GM19468 (cell line): Measurements from ENCODE around the gene ING2.

ENCODE experiments used
- ATAC-seq: cut with Tn5 transposase; IDR thresholded peaks from one replicate; pipeline ENCODE4 v1.9.1; 2021; ENCODE audit warnings: mild to moderate bottlenecking, moderate library complexity, moderate number of reproducible peaks; ENCODE audit not compliant: unreplicated experiment; ENCODE audit errors: extremely low read depth

The ING2 gene

DNA sequence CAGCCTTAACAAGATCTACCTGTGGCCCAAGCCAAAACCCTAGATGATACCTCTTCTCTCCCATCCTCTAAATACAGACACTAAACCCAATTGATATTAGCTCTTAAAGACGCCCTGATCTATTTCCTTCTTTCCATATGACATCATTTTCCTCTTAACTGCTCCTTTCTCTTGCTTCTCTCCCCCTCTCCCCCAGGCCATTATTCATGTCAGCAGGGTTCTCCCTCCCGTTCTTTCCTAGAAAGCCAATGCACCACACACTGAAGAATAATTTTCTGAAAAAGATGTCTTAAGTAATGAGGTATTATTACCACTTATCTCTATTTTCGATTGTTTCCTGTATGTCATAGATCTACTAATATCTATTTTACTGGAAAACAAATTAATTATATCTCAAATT, 9.7 kb upstream of the ING2 start:
- no peak for ATAC-seq

DNA sequence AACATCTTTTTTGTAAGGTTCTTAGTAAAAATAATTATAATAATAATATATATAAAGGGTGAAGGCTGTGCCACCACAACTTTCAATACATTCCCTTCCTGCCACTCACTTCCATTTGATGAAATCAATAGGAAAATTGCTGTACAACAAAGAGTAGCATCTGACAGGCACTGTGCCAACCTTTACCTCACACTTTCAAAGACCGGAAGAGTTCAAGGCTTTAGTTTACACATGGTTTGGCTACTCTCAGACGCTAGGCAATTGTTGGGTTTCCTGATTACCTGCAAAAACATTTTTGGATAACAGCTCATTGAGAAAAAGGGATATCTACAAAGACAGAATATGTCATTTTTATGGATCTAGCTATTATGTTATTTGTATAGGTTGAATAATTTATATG, 5.5 kb upstream of the ING2 start:
- no peak for ATAC-seq

DNA sequence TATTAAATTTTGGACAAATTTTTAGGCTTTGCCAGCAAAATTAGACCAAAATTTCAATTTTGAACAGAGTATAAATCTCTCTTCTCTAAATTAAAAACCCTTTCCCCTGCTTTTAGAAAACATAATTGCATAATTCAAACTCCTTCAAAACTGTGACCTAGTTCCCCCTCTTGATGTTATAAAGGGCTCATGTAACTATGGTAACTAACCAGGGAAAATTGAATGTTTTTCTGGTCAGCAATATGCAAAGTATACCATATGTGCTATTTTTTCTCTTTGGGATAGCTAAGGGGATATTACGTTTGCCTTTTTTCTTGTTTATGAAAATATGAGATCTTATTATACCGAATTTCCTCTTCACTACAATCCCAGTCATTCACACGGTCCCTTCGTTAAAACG, 5.1 kb upstream of the ING2 start:
- no peak for ATAC-seq

DNA sequence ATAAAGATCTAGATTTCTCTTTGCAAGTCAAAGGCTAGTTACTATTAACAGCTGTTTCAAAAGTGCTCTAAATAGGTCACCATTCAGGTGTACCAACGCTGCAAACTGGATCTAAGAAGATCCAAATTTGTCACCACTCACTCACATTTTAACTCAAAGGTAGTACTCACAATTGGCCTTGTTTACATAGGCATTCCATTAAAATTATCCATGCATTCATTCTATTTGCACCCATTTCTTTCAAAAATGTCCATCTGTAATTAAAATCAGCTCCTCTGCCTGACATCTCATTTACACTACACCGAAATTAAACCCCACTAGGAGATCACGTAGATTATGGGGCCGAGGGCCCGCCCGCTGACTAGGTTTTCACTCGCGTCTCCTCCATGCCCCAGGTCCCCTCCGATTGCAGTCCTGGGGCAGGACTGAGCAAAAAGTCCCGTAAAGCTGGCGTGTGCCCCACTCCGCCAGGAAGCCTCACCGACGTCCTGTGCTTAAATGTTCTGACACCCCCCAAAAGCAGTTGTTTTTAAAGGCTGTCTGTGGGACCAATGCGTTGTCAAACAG, 1.3 kb upstream of the ING2 start:
- no peak for ATAC-seq

DNA sequence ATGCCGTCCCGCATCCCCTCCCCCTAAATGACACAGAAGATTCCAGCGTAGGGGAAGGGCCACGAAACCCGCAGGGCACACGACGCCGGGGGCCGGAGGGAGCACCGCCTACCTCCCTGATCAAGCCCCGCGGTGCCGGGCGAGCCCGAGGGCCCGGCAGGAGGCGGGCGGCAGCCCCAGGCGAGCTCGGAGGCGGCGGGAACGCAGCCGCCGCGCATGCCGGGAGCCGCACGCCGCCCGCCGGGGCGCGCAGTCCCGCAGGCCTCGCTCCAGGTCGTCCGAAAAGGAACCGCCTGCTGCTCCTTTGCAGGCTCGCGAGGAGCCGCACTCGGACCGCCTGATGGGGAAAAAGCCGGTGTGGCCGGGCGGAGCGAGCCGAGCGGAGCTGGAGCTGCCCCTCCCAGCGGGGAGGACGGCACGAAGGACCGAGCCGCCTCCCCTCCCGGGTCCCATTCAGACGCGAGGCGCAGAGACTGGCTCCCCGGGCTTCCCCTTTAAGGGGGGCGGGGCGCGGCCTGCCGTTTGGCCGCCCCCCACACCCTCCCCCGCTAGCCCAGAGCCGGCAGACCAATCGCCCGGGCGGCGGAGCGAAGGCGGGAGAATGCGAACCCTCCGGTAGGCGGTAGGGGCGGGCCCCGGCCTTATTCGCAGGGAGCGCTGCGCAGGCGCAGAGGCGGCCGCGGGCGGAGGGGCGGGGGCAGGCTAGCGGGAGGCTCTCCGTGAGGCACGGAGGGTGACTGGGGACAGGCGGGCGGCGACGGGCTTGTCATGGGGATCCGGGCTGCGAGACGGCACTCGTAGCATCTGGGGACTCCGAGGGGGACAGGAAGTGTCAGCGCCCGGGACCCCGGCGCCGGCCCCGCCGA, 561 bp upstream of the ING2 start:
- ATAC-seq: peak; percentile 74

DNA sequence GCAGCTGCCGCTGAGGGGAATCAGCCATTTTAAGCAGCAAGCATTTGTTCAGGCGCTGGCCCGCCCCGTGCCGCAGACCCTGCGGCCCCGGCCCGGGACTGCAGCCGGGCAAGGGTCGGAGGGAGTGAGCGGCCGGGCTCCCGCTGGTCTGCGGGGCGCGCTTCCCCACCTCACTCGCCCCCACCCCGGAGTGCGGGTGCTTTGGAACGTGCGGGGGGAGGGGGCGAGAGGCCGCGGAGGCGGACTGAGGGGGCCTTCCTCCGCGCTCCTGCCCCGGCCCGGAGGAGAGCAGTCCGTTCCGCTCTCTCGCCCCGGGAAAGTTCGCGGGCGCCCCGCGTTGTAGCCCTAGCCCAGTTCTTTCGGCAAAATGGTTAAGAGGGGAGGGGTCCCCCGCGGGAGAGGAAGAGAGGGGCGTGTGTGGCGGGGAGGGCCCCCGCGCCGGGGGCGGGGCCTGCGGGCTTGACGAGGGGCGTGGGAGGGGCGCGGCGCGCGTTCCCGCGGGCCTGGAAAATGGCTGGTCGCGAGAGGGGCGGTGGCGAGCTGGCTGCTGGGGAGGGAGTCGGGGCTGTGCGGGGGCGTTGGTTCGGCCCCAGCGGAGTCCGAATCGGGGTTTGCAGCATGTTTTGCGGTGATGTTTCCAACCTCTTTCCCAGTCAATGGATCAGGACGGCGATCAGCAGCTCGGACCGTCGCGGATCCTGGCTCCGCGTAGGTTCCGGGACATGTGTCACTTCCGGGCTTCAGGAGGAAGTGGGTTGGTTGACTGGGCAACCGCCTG, 942 bp downstream of the ING2 start:
- ATAC-seq: peak; percentile 5

DNA sequence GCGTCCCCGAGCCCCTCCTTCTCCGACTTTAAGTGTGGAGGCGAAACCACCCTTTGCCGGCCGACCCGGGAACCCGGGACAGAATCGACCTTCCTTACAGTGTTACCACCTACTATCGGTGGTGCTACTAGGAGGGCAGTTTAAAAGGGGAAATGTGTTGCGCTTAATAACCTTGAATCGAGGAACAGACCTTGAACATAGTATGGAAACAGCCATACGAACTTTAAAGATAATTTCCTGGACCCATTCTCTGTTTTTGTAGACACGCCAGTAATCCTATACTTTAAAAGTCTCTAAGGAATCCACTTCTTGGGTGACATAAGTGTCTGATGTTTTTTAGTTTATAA, 1.5 kb downstream of the ING2 start:
- ATAC-seq: no peak

DNA sequence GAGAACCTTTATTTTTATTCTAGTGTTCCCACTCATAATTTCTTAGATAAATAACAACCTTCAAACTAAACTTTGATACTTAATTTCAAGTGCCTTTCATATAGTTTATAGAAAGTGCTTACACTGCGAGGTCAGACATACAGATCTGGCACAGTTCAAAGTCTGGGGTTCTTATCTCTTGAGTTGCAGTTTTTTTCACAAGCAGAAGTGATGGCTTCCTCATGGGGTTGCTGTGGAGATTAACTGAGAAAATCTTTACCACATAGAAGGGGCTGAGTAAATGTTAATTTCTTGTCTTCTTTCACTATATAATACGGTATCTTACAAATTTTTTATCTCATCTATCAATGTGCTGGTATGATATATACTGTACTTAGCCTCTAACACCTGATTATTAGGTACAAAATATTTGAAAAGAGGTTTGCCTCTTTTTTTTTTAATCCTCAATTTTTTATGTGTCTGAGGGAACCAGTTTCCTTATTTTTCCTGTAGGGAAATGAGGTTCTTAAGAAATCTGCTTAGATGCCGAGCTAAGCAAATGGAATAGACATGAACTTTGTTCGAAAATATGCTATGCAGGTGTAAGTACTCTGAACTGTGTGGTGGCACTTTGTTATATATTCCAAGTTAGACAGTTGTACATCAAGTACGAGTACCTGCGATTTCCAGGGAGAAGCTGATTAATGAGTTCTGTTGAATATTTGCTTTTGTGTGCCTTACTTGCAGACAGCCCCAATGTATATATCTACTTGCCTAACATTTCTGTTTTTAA, 3.3 kb downstream of the ING2 start:
- ATAC-seq: no peak

DNA sequence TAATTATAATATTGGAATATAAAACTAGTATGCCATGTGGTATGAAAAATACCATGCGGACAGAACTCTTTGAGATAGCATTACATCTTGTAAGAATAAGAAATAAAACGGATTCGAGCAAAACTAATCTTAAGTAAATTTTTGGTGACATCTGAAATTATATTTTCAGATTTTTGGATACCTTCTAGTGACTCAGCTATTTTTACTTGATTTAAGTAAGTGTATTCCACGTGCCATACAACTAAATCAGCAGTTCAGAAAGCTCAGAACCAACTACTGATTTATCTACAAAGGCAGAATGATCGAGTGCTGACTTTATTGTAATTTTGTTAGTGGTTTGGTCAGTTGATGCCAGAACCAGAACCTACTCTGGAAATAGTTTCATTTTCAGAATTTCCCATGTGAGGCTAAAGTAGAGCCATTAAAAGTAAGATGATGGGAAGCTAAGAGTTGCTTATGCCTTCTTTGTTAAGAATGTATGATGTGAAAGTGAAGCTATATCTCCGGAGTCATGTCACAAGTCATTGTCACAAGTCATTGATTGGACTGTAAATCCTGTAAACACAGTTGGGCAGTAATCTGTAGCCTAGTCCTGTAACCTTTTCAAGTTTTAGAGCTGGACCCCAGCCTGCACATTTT, 4.0 kb downstream of the ING2 start:
- no peak for ATAC-seq

DNA sequence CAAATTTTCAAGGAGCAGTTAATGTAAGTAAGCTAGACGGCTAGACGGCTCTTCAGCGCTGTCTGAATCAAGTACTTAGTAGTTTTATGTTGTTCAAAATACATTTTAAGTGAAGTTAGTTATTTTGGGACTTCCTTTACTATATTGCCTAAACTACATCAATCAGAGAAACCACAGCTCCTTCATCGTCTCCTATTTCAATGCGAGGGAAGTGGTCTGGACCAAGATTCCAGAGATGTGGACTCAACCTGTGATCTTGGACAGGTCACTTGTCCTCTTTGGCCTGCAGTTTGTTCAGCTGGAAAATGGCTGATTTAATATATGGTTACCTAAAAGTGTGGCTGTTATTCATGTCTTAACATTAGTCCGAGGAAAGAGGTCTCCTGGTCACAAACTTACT, 10.6 kb downstream of the ING2 start:
- ATAC-seq: no peak

DNA sequence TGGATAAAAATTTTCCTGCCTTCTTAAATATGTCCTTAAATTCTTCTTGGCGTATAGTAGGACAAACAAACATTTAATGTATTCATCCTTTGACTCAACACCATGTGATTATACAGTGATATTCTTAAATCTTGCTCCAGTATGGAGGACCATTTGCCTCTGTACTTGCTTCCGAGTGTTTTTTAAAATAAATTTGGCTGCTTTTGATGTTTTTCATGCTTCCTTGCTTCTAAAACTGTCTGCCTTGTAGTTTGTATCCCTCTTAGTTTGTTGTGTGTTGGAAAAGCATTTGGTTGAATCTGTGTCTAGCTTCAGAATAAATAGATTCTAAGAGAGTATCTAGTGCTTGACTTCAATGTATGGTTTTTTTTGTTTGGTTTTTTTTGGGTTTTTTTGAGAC, 12.3 kb downstream of the ING2 start:
- no peak for ATAC-seq

DNA sequence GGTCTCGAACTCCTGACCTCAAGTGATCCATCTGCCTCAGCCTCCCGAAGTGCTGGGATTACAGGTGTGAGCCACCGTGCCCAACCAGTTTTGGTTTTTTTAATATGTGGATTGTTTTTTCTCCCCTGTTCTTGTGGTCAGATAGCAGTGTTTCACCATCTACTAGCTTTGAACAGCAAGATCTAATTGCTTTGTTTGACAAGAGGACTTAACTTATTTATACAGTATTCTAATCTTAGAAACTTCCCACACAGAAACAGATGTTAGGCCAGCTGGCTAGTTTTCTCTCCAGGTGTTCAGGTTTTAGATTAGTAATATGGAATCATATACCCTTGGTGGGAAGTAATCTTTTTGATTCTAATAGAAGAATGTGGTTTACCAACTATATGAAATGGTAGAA, 12.9 kb downstream of the ING2 start:
- no peak for ATAC-seq

DNA sequence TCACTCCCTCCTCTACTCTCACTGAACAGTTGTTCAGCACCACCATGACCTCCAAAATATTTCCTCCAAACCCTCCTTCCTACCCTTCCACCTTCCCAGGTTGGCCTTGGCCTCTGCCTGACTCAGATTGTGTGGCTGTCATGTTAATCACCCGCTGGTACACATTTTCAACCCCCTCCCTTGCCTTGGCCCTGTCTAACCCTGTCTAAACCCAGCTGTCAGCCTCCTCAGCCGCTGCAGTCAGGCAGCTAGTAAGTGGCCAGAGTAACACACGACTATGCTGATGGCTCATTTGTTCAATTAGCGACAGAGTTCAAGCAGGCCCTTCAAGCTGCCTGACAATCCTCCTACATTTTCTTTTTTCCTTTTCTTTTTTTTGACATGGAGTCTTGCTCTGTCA, 18.0 kb downstream of the ING2 start:
- no peak for ATAC-seq

DNA sequence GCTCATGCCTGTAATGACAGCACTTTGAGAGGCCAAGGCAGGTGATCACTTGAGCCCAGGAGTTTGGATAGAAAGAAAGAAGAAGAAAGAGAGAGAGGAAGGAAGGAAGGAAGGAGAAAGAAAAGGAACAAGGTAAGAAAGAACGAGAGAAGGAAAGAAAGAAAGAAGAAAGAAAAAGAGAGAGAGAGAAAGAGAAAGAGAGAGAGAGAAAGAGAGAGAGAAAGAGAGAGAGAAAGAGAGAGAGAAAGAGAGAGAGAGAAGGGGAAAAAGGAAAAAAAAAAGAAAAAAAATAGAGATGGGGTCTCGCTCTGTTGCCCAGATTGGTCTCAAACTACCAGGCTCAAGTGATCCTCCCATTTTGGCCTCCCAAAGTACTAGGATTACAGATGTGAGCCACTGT, 22.5 kb downstream of the ING2 start:
- no peak for ATAC-seq

DNA sequence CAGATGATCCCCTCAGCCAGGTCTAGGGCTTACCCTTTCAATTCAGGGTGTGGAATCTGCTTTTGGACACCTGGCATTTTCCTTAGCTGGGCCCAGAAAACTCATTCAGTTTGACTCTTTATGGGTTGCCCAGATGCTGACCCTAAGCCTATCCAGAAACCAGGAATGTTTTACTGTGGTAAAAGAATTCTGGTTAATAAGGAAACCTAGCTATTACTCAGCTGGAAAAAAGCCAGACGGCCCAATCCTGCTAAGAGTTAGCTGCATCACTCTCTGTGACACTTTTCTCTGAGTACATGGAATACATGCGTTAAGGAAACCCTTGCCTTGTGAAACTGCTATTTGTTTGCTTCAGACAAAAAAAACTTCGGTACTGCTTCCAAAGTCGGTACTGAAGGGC, 28.0 kb downstream of the ING2 start:
- ATAC-seq: no peak

DNA sequence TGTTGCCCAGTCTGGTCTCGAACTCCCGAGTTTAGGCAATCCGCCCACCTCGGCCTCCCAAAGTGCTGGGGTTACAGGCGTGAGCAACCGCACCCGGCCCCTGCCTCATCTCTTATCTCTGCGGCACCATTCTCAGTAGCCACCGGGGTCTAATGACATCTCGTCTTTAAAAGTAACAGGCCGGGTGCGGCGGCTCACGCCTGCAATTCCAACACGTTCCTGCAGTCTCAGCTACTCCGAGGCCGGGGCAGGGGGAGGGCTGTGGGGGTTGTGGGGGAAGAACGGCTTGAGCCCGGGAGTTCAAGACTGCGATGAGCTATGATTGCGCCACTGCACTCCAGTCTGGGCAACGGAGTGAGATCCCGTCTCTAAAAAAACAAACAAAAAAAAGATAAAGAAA, 28.8 kb downstream of the ING2 start:
- ATAC-seq: no peak

DNA sequence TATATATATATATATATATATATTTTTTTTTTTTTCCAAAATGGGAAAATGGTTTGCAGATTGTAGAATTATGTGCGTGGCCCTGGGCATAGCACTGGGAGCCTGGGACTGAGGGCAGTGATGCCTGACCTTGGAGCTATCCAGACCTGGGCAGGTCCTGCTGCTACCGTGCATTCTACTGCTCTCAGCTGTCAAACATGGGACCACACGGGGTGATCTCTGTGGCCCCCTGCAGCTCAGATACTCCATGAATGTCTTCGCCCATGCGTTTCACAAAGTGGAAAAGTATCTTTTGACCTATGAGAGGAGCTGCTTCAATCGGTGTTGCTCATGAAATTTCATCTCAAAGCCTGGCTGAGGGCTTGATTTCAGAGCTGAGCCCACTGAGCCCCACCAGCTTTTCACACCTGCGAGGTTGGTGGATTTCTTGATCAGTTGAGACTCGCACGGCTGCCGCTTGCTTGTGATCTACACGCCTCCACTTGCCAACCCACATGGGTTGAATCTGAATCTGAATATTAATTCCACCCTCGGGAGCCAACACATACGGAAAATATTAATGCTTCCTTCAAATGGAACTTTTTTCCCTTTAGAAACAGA, 35.7 kb downstream of the ING2 start:
- ATAC-seq: no peak

DNA sequence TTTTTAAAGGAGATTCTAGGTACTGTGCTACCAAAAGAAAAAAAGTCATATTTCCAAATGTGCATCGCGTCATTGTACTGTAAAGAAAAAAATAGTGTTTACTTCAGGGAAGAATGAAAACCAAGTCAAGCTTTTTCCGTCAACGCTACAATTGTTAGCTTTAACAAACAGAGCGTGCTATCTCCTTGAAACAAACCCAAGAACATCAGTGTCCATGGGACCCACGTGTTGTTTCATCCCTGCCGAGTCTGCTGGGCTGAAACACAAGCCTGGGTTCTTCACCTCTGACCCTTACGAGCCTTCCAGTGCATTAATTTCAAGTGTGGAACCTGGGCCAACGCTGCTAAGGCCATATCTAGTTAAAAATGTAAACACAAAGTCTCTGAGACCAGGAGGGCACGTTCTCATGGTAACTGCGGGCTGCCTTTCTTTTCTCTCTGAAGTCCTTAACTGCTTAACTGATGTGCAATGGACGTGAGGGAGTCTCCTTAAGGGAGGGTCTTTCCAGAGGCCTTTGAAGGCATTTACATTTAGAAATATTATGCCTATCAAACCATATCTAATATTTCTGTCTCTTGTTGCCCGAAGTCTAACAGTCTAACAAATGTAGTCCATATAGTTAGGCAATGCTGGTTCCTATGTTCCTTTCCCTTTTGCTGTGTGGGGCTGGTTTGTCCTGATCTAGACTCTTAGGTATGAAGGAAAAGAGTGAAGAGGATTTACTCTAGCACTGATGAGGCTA, 36.3 kb downstream of the ING2 start:
- no peak for ATAC-seq

DNA sequence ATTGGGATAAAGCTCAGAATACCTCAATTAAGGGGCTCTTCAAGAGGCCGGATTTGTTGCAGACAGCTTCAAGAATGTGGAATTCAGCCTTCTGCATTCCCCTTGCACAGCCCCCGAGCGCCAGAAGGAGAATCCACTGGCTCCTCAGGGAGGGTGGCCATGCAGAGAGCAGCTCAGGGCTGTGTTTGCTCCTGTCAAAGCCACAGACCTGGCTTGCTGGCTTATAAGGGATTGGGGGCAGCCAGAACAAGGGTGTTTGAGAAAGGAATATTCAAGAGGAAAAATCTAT, 36.8 kb downstream of the ING2 start:
- ATAC-seq: no peak
